ENCODE results near the gene PAGE2. TPM values are rescaled to one million over a fixed set of nuclear protein-coding genes. Genes with fewer than 3 reads are reported as not detected.

PAGE2 gene
- total and polyA plus RNA-seq, 2 of the 13 experiments (the other 11 are each of a cell fraction or from before 2014, with no cell fraction given): not detected

DNA sequence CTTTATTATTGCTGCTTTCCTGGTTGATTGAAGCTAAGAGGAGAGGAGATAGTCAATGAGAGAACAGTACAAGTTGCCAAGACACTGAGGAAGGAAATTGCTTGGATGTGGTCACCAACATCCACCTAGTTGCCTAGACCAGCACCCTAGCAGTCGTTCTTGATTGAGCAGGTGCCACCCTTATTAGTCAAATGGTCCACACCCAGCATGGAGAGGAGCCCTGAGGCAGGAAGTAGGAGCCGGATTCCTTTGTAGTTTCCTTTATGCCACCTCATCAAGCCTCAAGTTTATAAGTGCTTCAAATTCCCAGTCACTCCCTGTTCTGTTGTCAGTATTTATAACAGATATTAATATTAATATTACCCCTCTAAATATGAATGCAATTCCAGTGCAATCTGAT is 19.1 kb downstream of the PAGE2 start (continued):
- TF ChIP-seq, protein P1, sequence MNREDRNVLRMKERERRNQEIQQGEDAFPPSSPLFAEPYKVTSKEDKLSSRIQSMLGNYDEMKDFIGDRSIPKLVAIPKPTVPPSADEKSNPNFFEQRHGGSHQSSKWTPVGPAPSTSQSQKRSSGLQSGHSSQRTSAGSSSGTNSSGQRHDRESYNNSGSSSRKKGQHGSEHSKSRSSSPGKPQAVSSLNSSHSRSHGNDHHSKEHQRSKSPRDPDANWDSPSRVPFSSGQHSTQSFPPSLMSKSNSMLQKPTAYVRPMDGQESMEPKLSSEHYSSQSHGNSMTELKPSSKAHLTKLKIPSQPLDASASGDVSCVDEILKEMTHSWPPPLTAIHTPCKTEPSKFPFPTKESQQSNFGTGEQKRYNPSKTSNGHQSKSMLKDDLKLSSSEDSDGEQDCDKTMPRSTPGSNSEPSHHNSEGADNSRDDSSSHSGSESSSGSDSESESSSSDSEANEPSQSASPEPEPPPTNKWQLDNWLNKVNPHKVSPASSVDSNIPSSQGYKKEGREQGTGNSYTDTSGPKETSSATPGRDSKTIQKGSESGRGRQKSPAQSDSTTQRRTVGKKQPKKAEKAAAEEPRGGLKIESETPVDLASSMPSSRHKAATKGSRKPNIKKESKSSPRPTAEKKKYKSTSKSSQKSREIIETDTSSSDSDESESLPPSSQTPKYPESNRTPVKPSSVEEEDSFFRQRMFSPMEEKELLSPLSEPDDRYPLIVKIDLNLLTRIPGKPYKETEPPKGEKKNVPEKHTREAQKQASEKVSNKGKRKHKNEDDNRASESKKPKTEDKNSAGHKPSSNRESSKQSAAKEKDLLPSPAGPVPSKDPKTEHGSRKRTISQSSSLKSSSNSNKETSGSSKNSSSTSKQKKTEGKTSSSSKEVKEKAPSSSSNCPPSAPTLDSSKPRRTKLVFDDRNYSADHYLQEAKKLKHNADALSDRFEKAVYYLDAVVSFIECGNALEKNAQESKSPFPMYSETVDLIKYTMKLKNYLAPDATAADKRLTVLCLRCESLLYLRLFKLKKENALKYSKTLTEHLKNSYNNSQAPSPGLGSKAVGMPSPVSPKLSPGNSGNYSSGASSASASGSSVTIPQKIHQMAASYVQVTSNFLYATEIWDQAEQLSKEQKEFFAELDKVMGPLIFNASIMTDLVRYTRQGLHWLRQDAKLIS (CRISPR knock-in tag; IDR thresholded peaks at IDR 0.05): no peak
- TF ChIP-seq, protein P2, sequence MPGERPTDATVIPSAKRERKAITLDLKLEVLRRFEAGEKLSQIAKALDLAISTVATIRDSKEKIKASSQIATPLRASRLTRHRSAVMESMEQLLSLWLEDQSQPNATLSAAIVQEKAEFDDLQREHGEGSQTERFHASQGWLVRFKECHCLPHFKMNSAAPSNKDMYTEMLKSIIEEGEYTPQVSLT (CRISPR knock-in tag; IDR thresholded peaks at IDR 0.05; ENCODE audit: borderline replicate concordance, low read depth): no peak

DNA sequence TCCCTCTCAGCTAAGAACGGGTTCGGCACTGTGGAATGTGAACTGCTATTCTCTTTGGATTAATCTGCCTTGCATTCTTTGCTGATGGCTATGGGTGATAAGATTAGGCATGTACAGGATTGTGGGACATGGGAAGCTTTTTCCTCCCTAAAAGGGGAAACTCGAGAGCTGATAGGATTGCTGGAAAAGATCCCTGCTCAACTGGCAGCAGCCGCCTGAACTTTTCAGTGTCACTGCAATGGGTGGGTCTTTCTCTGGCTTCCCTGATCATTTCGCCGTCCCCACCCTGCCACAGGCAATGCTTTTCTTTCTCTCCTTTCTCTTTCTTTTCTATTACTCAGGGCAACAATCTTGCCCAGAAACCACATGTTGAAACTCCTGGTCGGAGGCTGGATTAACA is 20.5 kb downstream of the PAGE2 start:
- in situ Hi-C loops (cut with HindIII; ENCODE audit: extremely low pct_ligation_motif_present, low pct_unique_long_range_greater_than_20kb) (no loop called here), intact Hi-C loops (cut with micrococcal nuclease; ENCODE audit: unreplicated experiment) (no loop called here)
- no peak overlapping the region for H3K4me2 ChIP-seq (ENCODE audit: low read depth, low read length)
- no peak overlapping the region for H3K4me3 ChIP-seq (replicated peaks in 1 of 3; ENCODE audit: insufficient read depth in 1 of 3, low read depth in 2 of 3, low read length in 3 of 3)
- H4K20me1 ChIP-seq (ENCODE audit: insufficient read depth, low read length): no peaks in the 10 kb centered on the region
- no peaks in the 10 kb centered on the region for H3K27me3 ChIP-seq (ENCODE audit: control insufficient read depth in 1 of 2, insufficient read depth in 2 of 2, low read length in 2 of 2)
- no peaks in the 10 kb centered on the region for H3K9me3 ChIP-seq (ENCODE audit: low read length)
- H3K4me1 ChIP-seq (ENCODE audit: insufficient read depth, low read length): peaks cover 40% of the 10 kb centered on the region
- H3K79me2 ChIP-seq (ENCODE audit: insufficient read depth, low read length): no peaks in the 10 kb centered on the region
- TF ChIP-seq ZBTB38 (CRISPR knock-in tag; IDR thresholded peaks at IDR 0.05) (no peak), MIER3 (CRISPR knock-in tag; IDR thresholded peaks at IDR 0.05; ENCODE audit: borderline replicate concordance) (no peak), ZNF530 (CRISPR knock-in tag; IDR thresholded peaks at IDR 0.05; ENCODE audit: low read depth) (no peak)
- TF ChIP-seq, protein P3, sequence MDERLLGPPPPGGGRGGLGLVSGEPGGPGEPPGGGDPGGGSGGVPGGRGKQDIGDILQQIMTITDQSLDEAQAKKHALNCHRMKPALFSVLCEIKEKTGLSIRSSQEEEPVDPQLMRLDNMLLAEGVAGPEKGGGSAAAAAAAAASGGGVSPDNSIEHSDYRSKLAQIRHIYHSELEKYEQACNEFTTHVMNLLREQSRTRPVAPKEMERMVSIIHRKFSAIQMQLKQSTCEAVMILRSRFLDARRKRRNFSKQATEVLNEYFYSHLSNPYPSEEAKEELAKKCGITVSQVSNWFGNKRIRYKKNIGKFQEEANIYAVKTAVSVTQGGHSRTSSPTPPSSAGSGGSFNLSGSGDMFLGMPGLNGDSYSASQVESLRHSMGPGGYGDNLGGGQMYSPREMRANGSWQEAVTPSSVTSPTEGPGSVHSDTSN (CRISPR knock-in tag; IDR thresholded peaks at IDR 0.05): no peak
- TF ChIP-seq, protein P4, sequence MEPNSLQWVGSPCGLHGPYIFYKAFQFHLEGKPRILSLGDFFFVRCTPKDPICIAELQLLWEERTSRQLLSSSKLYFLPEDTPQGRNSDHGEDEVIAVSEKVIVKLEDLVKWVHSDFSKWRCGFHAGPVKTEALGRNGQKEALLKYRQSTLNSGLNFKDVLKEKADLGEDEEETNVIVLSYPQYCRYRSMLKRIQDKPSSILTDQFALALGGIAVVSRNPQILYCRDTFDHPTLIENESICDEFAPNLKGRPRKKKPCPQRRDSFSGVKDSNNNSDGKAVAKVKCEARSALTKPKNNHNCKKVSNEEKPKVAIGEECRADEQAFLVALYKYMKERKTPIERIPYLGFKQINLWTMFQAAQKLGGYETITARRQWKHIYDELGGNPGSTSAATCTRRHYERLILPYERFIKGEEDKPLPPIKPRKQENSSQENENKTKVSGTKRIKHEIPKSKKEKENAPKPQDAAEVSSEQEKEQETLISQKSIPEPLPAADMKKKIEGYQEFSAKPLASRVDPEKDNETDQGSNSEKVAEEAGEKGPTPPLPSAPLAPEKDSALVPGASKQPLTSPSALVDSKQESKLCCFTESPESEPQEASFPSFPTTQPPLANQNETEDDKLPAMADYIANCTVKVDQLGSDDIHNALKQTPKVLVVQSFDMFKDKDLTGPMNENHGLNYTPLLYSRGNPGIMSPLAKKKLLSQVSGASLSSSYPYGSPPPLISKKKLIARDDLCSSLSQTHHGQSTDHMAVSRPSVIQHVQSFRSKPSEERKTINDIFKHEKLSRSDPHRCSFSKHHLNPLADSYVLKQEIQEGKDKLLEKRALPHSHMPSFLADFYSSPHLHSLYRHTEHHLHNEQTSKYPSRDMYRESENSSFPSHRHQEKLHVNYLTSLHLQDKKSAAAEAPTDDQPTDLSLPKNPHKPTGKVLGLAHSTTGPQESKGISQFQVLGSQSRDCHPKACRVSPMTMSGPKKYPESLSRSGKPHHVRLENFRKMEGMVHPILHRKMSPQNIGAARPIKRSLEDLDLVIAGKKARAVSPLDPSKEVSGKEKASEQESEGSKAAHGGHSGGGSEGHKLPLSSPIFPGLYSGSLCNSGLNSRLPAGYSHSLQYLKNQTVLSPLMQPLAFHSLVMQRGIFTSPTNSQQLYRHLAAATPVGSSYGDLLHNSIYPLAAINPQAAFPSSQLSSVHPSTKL (CRISPR knock-in tag; IDR thresholded peaks at IDR 0.05): no peak
- BruUV-seq (replicated peaks): no TSS peak
- H3K36me3 ChIP-seq (replicated peaks in 1 of 2; ENCODE audit: control insufficient read depth in 1 of 2, insufficient read depth in 2 of 2, low read length in 2 of 2): no peaks in the 10 kb centered on the region
- FAIRE-seq (no peak), ATAC-seq (no peak), DNase-seq (ENCODE audit: low spot score) (no peak)
- H3K27ac ChIP-seq (ENCODE audit: extremely low read length, insufficient read depth, low read length): no peak overlapping the region
- CTCF ChIA-PET (ENCODE audit: low intra/inter-chr PET ratio, low total read pairs): no interaction called here
- H2AFZ ChIP-seq (ENCODE audit: low read length): no peak overlapping the region
- no peak overlapping the region for H3K9ac ChIP-seq (ENCODE audit: insufficient read depth, low read depth, low read length)
- POLR2A ChIA-PET: no interaction called here
- WGBS (ENCODE audit: low lambda C conversion rate): 64% methylated on average over 5 of the region's 7 CpGs
